Dendritic cell treated with granulocyte-macrophage colony-stimulating factor and Interleukin-4, amounts not matched to agents 40 ng/mL and 50 ng/mL, for 4 days (primary cell): ENCODE measurements around the gene CCDC51.

Experiments used
- H3K27ac Mint-ChIP-seq: one replicate; pipeline ENCODE4 v1.8.0; 2022; ENCODE audit warnings: mild to moderate bottlenecking, mixed read lengths
- H3K27me3 Mint-ChIP-seq: one replicate; pipeline ENCODE4 v1.8.0; 2022; ENCODE audit warnings: mild to moderate bottlenecking, mixed read lengths
- H3K36me3 Mint-ChIP-seq: one replicate; pipeline ENCODE4 v1.8.0; 2022; ENCODE audit warnings: low read depth, mixed read lengths
- H3K4me1 Mint-ChIP-seq: one replicate; pipeline ENCODE4 v1.8.0; 2022; ENCODE audit warnings: low read depth, mixed read lengths
- H3K4me3 Mint-ChIP-seq: one replicate; pipeline ENCODE4 v1.8.0; 2022; ENCODE audit warnings: mild to moderate bottlenecking, moderate library complexity, mixed read lengths
- H3K9me3 Mint-ChIP-seq: one replicate; pipeline ENCODE4 v1.8.0; 2022; ENCODE audit warnings: mixed read lengths
- intact Hi-C: fragments of 100-400 bp; cut with micrococcal nuclease; formaldehyde crosslinking; loops from one replicate; pipeline ENCODE4 v1.15.0; 2022

CCDC51 gene

GRCh38 chr3:48426401-48426909 lies 13.5 kb downstream of the CCDC51 start:
- Mint-ChIP-seq H3K27ac (no peak overlapping the region), H3K4me3 (no peak overlapping the region), H3K36me3 (peaks cover 2% of the 10 kb centered on the region), H3K9me3 (no peaks in the 10 kb centered on the region), H3K27me3 (peaks cover 34% of the 10 kb centered on the region), H3K4me1 (peaks cover 7% of the 10 kb centered on the region)
- intact Hi-C loops = no loop called here

GRCh38 chr3:48425281-48425812 lies 14.6 kb downstream of the CCDC51 start:
- H3K27me3 Mint-ChIP-seq = peaks cover 27% of the 10 kb centered on the region
- H3K27ac Mint-ChIP-seq = no peak overlapping the region
- H3K9me3 Mint-ChIP-seq = no peaks in the 10 kb centered on the region
- H3K4me1 Mint-ChIP-seq = peaks cover 5% of the 10 kb centered on the region
- H3K4me3 Mint-ChIP-seq = no peak overlapping the region
- intact Hi-C loops = no loop called here
- H3K36me3 Mint-ChIP-seq = no peaks in the 10 kb centered on the region

DNA sequence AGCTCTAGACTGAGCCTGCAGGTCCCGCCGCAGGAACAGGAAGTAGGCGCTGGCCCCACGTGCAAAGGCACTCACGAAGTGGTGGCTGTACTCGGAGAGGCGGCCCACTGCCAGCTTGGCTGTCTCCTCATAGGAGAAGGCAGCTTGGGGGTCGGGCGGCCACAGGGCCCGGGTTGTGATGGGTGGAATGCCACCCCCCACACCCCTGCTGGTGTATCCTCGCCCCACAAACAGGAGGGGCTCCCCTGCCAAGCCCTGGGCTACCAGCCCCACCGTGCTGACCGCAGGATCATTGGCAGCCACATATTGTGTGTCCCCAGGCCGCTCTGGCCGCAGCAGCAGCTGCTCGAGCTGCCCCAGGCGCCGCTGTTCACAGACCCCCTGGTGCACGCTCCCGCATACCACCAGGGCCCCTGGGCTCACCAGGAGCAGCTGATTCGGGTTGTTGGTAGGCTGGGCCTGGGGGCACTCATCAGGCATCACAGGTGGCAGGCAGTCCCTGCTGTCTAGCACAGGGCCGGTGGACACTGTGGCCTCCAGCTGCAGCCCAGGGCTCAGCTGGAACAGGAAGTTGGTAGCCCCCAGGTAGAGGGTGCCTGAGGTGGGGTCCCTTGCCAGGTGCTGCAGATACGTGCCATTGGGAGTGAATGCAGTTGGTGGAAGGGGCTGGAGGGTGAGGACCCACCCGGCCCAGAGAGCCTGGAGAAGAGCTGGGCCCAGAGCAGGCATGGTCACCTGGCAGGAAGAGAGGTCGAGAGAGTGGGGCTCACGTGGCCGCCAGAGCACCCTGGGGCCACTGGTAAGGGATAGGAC lies 15.8 kb downstream of the CCDC51 start:
- H3K4me3 Mint-ChIP-seq = no peak overlapping the region
- no peaks in the 10 kb centered on the region for H3K36me3 Mint-ChIP-seq
- H3K9me3 Mint-ChIP-seq = no peaks in the 10 kb centered on the region
- intact Hi-C loops = no loop called here
- peak overlapping the region; percentile 9 for H3K27ac Mint-ChIP-seq
- H3K27me3 Mint-ChIP-seq = peaks cover 19% of the 10 kb centered on the region
- no peaks in the 10 kb centered on the region for H3K4me1 Mint-ChIP-seq

GRCh38 chr3:48423241-48423882 lies 16.6 kb downstream of the CCDC51 start:
- intact Hi-C loops = no loop called here
- Mint-ChIP-seq H3K36me3 (no peaks in the 10 kb centered on the region), H3K4me1 (no peaks in the 10 kb centered on the region), H3K27ac (no peak overlapping the region), H3K27me3 (peaks cover 18% of the 10 kb centered on the region), H3K9me3 (no peaks in the 10 kb centered on the region), H3K4me3 (no peak overlapping the region)

- intact Hi-C loops = no loop called here
Measured at GRCh38 chr3:48422681-48423080, 17.2 kb downstream of the CCDC51 start.

GRCh38 chr3:48422272-48422671 lies 17.6 kb downstream of the CCDC51 start:
- H3K4me1 Mint-ChIP-seq = no peaks in the 10 kb centered on the region
- intact Hi-C loops = no loop called here
- H3K27me3 Mint-ChIP-seq = peaks cover 7% of the 10 kb centered on the region
- no peaks in the 10 kb centered on the region for H3K9me3 Mint-ChIP-seq
- H3K27ac Mint-ChIP-seq = no peak overlapping the region
- H3K4me3 Mint-ChIP-seq = no peak overlapping the region
- H3K36me3 Mint-ChIP-seq = no peaks in the 10 kb centered on the region

More at GRCh38 chr3:48422681-48423080, 17.2 kb downstream of the CCDC51 start:
- H3K27me3 Mint-ChIP-seq = peaks cover 11% of the 10 kb centered on the region
- no peak overlapping the region for H3K27ac Mint-ChIP-seq
- H3K9me3 Mint-ChIP-seq = no peaks in the 10 kb centered on the region
- no peaks in the 10 kb centered on the region for H3K4me1 Mint-ChIP-seq
- no peaks in the 10 kb centered on the region for H3K36me3 Mint-ChIP-seq
- no peak overlapping the region for H3K4me3 Mint-ChIP-seq

DNA sequence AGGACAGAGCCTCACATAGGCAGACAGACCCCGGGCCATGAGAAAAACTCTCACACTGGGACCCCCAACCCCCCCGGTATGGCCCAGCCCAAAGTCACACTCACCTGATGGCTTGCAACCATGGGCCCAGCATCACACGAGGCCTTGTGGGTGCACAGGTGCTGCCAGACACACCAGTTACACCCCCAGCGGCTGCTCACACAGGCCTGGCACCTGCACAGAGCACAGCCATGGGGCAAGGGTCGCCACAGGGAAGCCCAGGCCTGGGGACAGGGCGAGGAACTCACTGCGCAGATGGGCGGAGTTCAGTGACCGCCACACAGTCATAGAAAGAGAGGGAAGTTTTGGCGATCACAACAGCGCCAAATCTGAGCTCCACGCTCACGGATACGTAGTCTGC lies 19.4 kb downstream of the CCDC51 start:
- H3K27ac Mint-ChIP-seq = no peak overlapping the region
- intact Hi-C loops = no loop called here
- peaks cover 2% of the 10 kb centered on the region for H3K27me3 Mint-ChIP-seq
- H3K36me3 Mint-ChIP-seq = no peaks in the 10 kb centered on the region
- H3K9me3 Mint-ChIP-seq = no peaks in the 10 kb centered on the region
- no peaks in the 10 kb centered on the region for H3K4me1 Mint-ChIP-seq
- no peak overlapping the region for H3K4me3 Mint-ChIP-seq

- Mint-ChIP-seq H3K9me3 (no peaks in the 10 kb centered on the region), H3K36me3 (no peaks in the 10 kb centered on the region), H3K4me3 (no peak overlapping the region)
Measured at GRCh38 chr3:48419597-48419996, 20.3 kb downstream of the CCDC51 start.

GRCh38 chr3:48419149-48419548 lies 20.8 kb downstream of the CCDC51 start:
- H3K36me3 Mint-ChIP-seq = no peaks in the 10 kb centered on the region

More at GRCh38 chr3:48419597-48419996, 20.3 kb downstream of the CCDC51 start:
- H3K27ac Mint-ChIP-seq = no peak overlapping the region
- intact Hi-C loops = no loop called here
- H3K4me1 Mint-ChIP-seq = no peaks in the 10 kb centered on the region
- peaks cover 2% of the 10 kb centered on the region for H3K27me3 Mint-ChIP-seq

DNA sequence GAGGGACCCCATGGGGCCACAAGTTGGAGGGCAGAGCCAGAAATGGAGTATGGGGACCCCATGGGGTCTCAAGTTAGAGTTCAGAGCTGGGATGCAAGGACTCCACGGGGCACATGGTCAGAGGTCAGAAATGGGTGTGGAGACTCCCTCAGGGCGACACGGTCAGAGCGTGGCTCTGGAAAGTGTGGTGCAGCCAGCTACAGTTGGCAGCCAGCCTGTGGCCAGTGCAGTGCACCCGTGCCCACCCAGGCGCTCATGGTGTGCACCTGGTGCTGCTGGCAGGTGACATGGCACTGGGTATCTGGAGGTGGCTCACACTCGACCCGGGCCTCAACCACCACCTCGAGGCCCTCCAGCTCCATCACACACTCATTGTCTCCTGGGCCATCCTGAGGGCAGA lies 21.3 kb downstream of the CCDC51 start:
- Mint-ChIP-seq H3K36me3 (no peaks in the 10 kb centered on the region), H3K4me1 (no peaks in the 10 kb centered on the region), H3K27ac (no peak overlapping the region), H3K9me3 (no peaks in the 10 kb centered on the region), H3K4me3 (no peak overlapping the region), H3K27me3 (no peaks in the 10 kb centered on the region)
- intact Hi-C loops = no loop called here

More at GRCh38 chr3:48419149-48419548, 20.8 kb downstream of the CCDC51 start:
- H3K27me3 Mint-ChIP-seq = no peaks in the 10 kb centered on the region
- H3K9me3 Mint-ChIP-seq = no peaks in the 10 kb centered on the region
- intact Hi-C loops = no loop called here
- H3K27ac Mint-ChIP-seq = no peak overlapping the region
- H3K4me1 Mint-ChIP-seq = no peaks in the 10 kb centered on the region
- H3K4me3 Mint-ChIP-seq = no peak overlapping the region

GRCh38 chr3:48418140-48418539 lies 21.8 kb downstream of the CCDC51 start:
- no peaks in the 10 kb centered on the region for H3K36me3 Mint-ChIP-seq

DNA sequence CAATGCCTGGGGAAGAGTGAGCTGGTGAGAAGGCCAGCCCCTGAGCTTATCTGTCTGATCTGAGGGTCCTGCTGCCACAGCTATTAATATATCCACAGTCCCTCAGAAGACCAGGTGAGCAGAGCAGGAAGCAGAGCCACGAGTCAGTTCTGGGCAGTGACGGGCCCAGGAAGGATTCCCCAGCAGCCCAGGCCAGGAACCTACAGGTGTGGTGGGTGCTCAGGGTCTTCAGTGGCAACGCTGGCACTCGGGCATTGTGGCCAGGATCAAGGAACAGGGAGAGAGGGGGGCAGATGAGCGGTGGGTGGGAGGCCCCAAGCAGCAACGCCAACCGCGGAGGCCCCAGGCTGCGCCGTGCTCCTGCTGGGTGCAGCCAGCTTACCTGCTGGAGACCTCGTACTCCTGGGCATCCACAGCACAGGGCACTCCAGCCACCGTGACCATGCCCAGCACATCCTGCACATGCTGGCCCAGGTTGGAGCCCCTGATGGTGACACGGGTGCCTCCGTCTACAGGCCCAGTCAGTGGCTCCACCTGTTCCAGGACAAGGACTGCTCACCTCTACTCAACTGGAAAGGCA lies 22.3 kb downstream of the CCDC51 start:
- Mint-ChIP-seq H3K27me3 (no peaks in the 10 kb centered on the region), H3K27ac (no peak overlapping the region), H3K4me1 (no peaks in the 10 kb centered on the region), H3K9me3 (no peaks in the 10 kb centered on the region), H3K36me3 (no peaks in the 10 kb centered on the region), H3K4me3 (no peak overlapping the region)
- intact Hi-C loops = no loop called here

More at GRCh38 chr3:48418140-48418539, 21.8 kb downstream of the CCDC51 start:
- Mint-ChIP-seq H3K4me1 (no peaks in the 10 kb centered on the region), H3K4me3 (no peak overlapping the region), H3K27me3 (no peaks in the 10 kb centered on the region), H3K27ac (no peak overlapping the region), H3K9me3 (no peaks in the 10 kb centered on the region)
- intact Hi-C loops = no loop called here

DNA sequence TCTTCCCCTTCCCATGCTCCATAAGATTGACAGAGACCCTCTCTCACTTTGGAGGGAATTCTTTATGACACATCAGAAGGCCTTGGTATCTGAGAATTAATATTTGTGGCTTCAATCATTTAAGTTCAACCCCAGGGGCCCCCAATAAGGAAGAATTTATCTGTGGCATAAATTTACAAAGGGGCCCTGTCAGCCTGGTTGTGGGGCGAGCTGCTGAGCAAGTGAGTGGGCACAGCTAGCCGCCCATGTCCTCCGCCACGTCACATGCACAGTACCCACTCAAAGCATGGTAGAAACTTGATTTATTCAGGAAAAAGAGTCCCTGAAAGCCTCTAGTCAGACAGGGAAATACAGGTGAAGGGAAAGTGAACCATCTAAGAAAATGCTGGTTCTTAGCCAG lies 23.4 kb downstream of the CCDC51 start:
- H3K36me3 Mint-ChIP-seq = no peaks in the 10 kb centered on the region
- H3K4me3 Mint-ChIP-seq = no peak overlapping the region
- intact Hi-C loops = no loop called here
- H3K27me3 Mint-ChIP-seq = no peaks in the 10 kb centered on the region
- no peaks in the 10 kb centered on the region for H3K4me1 Mint-ChIP-seq
- H3K9me3 Mint-ChIP-seq = no peaks in the 10 kb centered on the region
- no peak overlapping the region for H3K27ac Mint-ChIP-seq

DNA sequence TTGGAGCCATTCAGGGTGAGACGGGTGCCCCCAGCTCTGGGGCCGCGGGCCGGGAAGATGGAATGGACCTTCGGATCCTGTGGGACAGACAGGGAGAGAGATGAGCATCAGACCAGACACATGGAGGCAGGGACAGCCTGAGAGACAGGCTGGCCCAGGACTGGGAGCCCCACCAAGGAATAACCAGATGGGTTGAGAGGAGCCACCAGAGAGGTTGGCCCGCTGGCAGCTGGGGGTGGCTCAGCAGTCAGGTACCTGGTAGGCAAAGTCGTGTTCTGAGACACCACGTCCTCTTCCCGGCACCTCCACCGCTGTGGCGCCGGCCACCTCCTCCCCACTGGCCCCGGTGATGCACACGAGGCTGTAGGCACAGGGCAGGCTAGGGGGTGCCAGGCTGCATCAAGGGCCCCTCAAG lies 23.8 kb downstream of the CCDC51 start:
- no peak overlapping the region for H3K4me3 Mint-ChIP-seq
- intact Hi-C loops = no loop called here
- H3K27ac Mint-ChIP-seq = no peak overlapping the region
- H3K9me3 Mint-ChIP-seq = no peaks in the 10 kb centered on the region
- H3K4me1 Mint-ChIP-seq = no peaks in the 10 kb centered on the region
- no peaks in the 10 kb centered on the region for H3K27me3 Mint-ChIP-seq
- no peaks in the 10 kb centered on the region for H3K36me3 Mint-ChIP-seq
